Stimulated activated CD4-positive, alpha-beta T cell treated with anti-CD3 and anti-CD28 coated beads, Interleukin-15, amount 100 ng/mL, for 48 hours (primary cell): ENCODE measurements around the gene LPGAT1.

Experiments used
- DNase-seq, 2 donors: peaks; one replicate each; pipeline ENCODE4 v3.0.0-alpha.2; 2020; ENCODE audit warnings: low read depth in 2 of 2

Gene LPGAT1

GRCh38 chr1:211762206-211762605 lies 68.4 kb downstream of the LPGAT1 start:
- DNase-seq: no peak

DNA sequence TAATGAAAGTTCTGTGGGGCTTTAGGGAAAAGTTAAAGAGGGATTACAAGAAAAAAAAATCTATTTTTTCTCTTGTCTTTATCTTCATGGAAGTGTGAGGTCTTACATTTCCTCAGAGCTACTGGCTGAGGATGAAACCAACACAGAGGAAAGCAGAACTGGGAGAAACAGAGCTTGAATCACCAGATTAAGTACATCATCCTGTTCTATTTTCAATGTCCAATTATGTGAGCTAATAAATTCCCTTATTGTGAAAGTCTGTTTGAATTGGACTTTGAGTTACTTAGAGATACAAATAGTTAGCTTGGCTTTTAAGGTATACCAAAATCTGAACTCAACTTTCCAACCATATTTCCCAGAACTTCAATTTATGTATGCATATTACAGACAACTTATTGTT lies 69.2 kb downstream of the LPGAT1 start:
- no peak for DNase-seq

GRCh38 chr1:211756471-211757020 lies 74.0 kb downstream of the LPGAT1 start:
- no peak for DNase-seq

GRCh38 chr1:211753649-211754251 lies 76.8 kb downstream of the LPGAT1 start:
- no peak for DNase-seq

DNA sequence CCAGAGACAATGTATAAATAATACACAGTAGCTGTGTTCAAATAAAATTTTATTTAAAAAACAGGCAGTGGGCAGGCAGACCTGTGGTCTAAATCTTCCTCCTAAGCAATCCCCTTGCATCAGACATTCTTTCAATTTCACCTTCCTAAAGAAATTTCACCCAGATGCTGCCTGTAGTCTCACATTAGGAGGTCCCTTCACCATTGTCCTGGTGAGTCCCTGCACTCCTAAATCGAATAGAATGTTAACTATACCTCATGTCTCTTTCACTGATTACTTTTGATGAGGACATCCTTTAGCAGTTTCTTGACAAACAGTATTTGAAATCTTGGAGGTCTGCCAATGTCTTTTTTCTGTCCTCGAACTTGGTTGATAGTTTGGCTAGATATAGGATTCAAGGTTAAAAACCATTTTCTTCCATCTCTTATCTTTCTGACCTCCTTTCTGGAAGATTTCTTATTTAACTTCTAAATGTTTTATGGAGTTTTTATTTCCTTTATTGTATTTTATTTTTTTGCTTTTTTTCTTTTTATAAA lies 77.5 kb downstream of the LPGAT1 start:
- no peak for DNase-seq

- DNase-seq: no peak
These were observed 78.2 kb downstream of the LPGAT1 start for GRCh38 chr1:211752317-211752716.

GRCh38 chr1:211751438-211751837 lies 79.1 kb downstream of the LPGAT1 start:
- DNase-seq: no peak

DNA sequence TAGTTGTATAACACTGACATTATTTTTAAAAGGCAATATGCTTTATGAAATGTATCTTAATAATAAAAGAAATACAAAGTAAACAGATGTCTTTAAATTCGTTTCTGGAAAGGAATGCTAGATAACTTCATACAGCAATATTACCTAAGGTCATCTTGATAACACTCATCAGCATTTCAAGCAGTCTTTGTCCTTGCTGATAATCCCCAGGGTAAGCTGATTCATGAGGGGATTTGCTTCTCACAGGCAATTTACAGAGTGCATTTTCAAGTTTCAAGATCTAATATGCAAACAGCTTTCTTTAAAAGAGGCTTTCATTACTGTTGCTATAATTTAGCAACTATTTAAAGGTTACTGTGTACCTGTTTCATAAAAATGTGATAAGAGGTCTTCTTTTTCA lies 80.0 kb downstream of the LPGAT1 start:
- DNase-seq: no peak

DNA sequence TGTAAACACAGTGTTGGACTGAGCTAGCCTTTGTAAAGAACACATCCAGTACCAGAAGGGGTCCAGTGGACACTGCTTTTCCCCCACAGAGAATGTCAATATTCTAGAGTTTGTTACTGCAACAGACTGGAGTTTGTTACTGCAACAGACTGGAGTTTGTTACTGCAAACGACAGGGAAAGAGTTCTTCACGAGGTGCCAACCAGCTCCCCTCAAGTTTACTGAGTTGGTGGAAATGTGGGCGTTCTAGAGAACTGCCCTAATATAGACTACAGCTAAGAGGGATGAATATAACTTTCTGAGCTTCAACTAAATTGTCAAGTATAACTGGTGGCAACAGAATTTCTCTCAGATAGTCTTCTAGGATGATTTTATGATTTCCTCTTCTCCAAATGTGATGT lies 81.3 kb downstream of the LPGAT1 start:
- DNase-seq: no peak

- DNase-seq: no peak
These were observed 81.8 kb downstream of the LPGAT1 start for GRCh38 chr1:211748810-211749209.

- DNase-seq: no peak
These were observed 87.6 kb downstream of the LPGAT1 start for GRCh38 chr1:211742889-211743529.

- DNase-seq: no peak
These were observed 88.3 kb downstream of the LPGAT1 start for GRCh38 chr1:211742272-211742671.

GRCh38 chr1:211741788-211742187 lies 88.8 kb downstream of the LPGAT1 start:
- DNase-seq: no peak

GRCh38 chr1:211741116-211741515 lies 89.4 kb downstream of the LPGAT1 start:
- no peak for DNase-seq

- no peak for DNase-seq
These were observed 90.7 kb downstream of the LPGAT1 start for GRCh38 chr1:211739671-211740411.

DNA sequence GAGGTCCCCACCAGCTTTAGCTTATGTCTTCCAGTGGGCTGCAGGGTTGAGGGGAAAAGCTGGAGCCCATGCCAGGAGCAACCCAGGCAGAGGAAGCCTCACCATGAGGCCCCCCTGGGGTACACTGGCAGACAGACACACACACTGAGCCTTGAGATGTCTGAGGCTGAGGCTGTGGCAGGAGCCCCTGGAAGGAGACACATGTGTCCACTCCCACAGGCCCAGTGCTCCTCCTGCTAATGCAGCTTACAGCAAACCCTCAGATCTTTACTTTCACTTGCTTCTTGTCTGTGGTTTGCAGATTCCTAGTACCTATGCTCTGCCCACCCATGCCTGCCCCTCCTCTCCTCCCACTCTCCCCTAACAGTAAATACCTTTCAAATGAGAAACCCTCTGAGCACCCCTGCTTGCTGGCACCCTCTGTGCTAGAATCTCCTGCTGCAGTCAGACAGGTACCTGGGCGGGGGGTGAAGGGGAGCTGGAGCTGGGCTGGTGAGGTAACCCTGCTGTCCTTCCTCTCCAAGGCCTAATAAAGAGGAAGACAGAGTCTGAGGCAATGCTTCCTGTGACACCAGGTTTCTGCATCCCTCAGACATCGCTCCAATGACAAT lies 91.8 kb downstream of the LPGAT1 start:
- peak in 1 of 2 donors; percentile 4 for DNase-seq

DNA sequence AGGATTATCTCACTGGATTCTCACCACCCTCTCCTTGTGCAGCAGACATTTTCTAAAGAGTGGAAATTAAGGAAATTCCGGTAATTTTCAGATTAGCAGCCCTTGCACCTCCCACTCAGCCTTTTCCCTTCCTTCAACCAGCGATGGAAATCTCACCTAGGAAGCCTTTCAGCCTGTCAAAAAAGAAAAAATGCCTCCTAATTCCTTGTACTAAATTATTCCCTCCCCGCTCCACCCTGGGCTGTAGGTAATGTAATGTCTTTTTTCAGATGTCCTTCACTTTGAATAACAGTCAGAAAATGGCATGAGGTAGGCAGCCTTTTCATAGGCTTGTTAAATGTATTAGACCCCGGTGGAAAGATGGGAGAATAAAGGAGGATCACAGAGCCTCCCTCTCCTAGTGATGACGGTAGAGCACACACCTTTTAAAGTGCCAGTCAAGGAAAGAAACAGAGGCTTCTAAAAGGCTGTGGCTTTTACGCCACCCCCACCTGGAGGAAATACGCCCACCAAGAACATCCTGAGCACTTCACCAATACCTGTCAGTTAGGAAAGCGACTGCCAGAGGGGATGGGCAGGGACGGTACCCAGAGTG lies 92.4 kb downstream of the LPGAT1 start:
- no peak for DNase-seq

- no peak for DNase-seq
These were observed 93.2 kb downstream of the LPGAT1 start for GRCh38 chr1:211737115-211738035.

GRCh38 chr1:211736351-211736915 lies 94.1 kb downstream of the LPGAT1 start:
- no peak for DNase-seq
